ENCODE results near the gene ASB15.

Gene ASB15

DNA sequence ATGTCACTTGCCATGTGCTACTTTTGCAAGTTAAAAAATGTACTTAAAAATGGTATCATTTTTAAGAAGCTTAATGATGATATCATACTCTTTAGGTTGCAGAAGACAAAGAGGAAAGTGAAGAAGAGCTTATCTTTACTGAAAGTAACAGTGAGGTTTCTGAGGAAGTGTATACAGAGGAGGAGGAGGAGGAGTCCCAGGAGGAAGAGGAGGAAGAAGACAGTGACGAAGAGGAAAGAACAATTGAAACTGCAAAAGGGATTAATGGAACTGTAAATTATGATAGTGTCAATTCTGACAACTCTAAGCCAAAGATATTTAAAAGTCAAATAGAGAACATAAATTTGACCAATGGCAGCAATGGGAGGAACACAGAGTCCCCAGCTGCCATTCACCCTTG is 60.1 kb downstream of the ASB15 start:
- in situ Hi-C loops (cut with MboI; ENCODE audit: low sequenced_read_pairs) = no loop called here

DNA sequence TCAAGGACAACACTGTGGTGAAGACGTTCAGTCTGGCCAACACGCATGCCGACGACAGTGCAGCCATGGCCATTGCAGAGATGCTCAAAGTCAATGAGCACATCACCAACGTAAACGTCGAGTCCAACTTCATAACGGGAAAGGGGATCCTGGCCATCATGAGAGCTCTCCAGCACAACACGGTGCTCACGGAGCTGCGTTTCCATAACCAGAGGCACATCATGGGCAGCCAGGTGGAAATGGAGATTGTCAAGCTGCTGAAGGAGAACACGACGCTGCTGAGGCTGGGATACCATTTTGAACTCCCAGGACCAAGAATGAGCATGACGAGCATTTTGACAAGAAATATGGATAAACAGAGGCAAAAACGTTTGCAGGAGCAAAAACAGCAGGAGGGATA is 60.7 kb downstream of the ASB15 start:
- in situ Hi-C loops (cut with MboI; ENCODE audit: low sequenced_read_pairs) = no loop called here

GRCh38 chr7:123662755-123663154 is 61.1 kb downstream of the ASB15 start:
- in situ Hi-C loops (cut with MboI; ENCODE audit: low sequenced_read_pairs) = no loop called here

DNA sequence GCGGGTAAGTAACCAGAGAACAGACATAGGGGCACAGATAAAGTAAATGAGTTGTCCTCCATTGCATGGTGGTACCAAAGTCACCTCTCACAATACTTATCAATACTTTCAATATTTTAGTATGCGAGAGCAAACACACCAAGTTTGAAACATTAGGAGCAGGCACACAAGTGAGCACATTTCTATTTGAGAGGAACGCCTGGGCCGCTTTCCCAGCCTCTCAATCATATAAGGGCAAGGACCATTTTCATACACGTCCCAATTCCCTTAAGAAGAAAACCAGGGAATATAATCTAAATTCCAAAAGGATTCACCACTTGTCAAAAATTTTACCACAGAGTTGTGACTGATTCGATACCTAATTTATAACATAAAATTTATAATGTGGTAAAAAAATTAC is 61.6 kb downstream of the ASB15 start:
- in situ Hi-C loops (cut with MboI; ENCODE audit: low sequenced_read_pairs) = no loop called here

DNA sequence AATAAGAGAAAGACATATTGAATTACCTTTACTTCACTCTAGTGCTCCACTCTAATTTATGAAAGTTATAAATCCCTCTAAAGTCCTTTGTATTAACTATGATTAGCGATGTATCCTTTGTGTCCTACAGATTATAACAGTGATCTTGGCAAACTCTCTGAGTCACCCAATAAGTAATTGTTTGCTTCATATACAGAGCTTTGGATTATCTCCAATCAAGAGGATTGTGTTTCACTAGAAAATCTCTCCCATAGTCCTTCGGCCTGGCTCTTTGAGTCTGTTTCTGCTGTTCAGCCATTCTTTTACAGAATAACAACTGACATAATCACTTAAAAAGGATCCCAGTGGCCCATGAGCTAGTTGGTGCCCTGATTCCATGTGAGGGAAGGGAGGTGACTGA is 63.5 kb downstream of the ASB15 start:
- in situ Hi-C loops (cut with MboI; ENCODE audit: low sequenced_read_pairs) = no loop called here

- in situ Hi-C loops (cut with MboI; ENCODE audit: low sequenced_read_pairs) = no loop called here
These were observed 64.3 kb downstream of the ASB15 start for GRCh38 chr7:123665896-123666295.

- in situ Hi-C loops (cut with MboI; ENCODE audit: low sequenced_read_pairs) = no loop called here
These were observed 64.9 kb downstream of the ASB15 start for GRCh38 chr7:123666492-123666891.

- in situ Hi-C loops (cut with MboI; ENCODE audit: low sequenced_read_pairs) = no loop called here
These were observed 67.9 kb downstream of the ASB15 start for GRCh38 chr7:123669485-123669884.

DNA sequence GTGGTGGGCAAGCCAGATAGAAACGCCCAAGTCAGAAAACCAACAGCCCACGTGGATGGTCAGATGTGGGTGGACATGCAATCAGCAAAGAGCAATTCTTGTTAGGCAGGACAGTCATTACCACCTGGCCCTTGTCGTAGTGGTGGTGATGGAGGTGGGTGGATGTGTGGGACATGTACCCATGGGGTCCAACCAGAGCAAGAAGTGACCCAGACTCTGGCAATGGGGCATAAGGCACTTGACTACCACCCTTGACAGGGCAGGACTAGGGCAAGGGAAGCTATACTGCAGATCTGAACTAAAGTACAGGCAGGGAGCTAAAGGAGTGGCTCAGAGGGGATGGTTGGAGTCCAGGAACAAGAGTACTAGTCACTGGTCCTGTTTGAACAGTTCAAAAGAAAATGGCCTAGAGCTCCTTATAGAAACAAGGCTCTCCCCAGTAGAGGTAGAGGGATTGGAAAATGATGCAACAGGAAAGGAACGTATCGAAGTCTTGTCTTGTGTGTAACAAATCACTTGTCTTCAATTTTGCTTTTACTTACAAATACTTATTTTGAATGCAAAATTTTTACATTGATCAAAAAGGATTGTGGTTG is 71.6 kb downstream of the ASB15 start:
- in situ Hi-C loops (cut with MboI; ENCODE audit: low sequenced_read_pairs) = no loop called here

- in situ Hi-C loops (cut with MboI; ENCODE audit: low sequenced_read_pairs) = no loop called here
These were observed 72.3 kb downstream of the ASB15 start for GRCh38 chr7:123673752-123674398.

- in situ Hi-C loops (cut with MboI; ENCODE audit: low sequenced_read_pairs) = loop anchor here (25.0 kb wide), 1 partner anchor 188 kb away; no protein-coding TSS in a partner anchor
These were observed 73.0 kb downstream of the ASB15 start for GRCh38 chr7:123674399-123675180.

- in situ Hi-C loops (cut with MboI; ENCODE audit: low sequenced_read_pairs) = loop anchor here (25.0 kb wide), 1 partner anchor 187 kb away; no protein-coding TSS in a partner anchor
These were observed 73.5 kb downstream of the ASB15 start for GRCh38 chr7:123675181-123675473.

- in situ Hi-C loops (cut with MboI; ENCODE audit: low sequenced_read_pairs) = loop anchor here (25.0 kb wide), 1 partner anchor 185 kb away; no protein-coding TSS in a partner anchor
These were observed 75.6 kb downstream of the ASB15 start for GRCh38 chr7:123677061-123677715.

- in situ Hi-C loops (cut with MboI; ENCODE audit: low sequenced_read_pairs) = loop anchor here (25.0 kb wide), 1 partner anchor 183 kb away; no protein-coding TSS in a partner anchor
These were observed 78.0 kb downstream of the ASB15 start for GRCh38 chr7:123679614-123680013.

DNA sequence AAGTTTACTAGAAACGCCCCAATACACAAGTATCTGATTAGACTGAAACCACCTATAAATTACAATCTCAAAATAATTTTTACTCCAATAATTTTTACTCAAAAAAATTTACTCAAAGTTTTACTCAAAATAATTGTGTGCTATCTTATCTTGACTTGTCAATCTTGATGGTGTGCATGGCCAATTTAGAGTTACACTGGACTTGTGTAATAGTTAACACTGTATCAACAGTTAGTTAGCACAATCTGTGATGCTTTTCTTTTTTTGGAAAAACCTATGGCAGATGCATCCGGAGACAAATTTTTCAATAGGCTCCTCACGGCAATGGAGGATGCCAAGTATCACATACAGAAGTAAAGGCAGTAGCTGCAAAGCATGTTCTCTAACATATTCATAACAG is 79.0 kb downstream of the ASB15 start:
- in situ Hi-C loops (cut with MboI; ENCODE audit: low sequenced_read_pairs) = loop anchor here (25.0 kb wide), 1 partner anchor 182 kb away; no protein-coding TSS in a partner anchor

DNA sequence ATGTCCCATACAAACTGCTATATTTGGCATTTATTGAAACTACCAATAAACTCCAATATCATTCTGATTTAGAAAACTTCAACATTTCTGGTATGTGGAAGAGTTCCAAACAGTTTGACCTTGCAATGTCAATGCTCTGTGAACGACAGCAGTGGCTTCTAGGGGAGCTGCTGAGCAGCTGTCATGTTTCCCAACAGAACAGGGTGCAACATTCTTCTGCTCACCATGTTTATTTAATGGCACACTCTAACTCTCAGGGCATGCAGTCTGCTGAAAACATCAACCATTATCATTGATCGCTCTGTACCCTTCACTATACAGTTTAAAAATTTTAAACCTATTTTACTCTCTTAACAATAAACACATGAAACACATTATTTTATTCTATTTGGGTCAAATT is 79.9 kb downstream of the ASB15 start:
- in situ Hi-C loops (cut with MboI; ENCODE audit: low sequenced_read_pairs) = loop anchor here (25.0 kb wide), 1 partner anchor 181 kb away; no protein-coding TSS in a partner anchor

DNA sequence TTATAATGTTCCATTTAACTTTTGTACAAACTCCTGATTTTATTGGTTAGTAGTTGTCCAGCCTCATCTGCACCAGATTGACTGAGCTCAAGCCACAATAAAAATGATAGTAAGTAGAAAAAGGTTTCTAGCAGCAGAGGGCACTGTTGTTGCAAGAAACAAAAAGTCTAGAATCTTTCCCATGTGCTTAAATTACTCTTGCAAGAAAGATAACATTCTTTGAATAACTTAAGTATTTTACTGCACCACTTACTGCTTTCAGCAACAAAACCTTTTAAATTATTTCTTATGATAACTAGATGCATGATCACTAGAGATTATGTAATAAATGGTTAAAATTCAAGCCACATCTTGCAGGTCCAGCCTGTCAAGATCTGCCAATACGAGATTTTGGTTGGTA is 81.1 kb downstream of the ASB15 start:
- in situ Hi-C loops (cut with MboI; ENCODE audit: low sequenced_read_pairs) = loop anchor here (25.0 kb wide), 1 partner anchor 180 kb away; no protein-coding TSS in a partner anchor

- in situ Hi-C loops (cut with MboI; ENCODE audit: low sequenced_read_pairs) = loop anchor here (25.0 kb wide), 1 partner anchor 175 kb away; no protein-coding TSS in a partner anchor
These were observed 85.5 kb downstream of the ASB15 start for GRCh38 chr7:123687161-123687560.

DNA sequence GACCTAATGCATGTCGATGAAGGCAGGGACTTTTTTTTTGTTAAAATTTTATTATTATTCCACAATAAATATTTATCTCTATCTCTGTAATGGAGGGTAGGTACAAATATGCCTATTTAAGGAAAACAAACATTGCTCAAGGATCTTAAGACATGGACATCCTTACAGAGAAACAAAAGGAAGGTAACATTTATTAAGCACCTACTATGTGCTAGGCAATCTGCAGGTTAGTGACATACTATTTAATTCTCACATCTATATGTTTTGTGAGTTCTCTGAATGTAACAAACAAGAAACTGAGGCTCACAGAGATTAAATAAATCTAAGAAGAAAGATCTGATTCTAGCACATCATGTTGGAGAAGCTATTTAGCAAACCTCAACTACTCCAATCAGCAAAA is 86.1 kb downstream of the ASB15 start:
- in situ Hi-C loops (cut with MboI; ENCODE audit: low sequenced_read_pairs) = loop anchor here (25.0 kb wide), 1 partner anchor 175 kb away; no protein-coding TSS in a partner anchor
